Activated CD4-positive, alpha-beta T cell treated with anti-CD3 and anti-CD28 coated beads for 48 hours (primary cell): Measurements from ENCODE around the gene DPRX.

Source experiments
- DNase-seq: peaks from one replicate; pipeline ENCODE4 v3.0.0-alpha.2; 2020

The DPRX gene

GRCh38 chr19:53631949-53632407 is at the start of gene DPRX:
Gene DPRX, plus strand, starts transcription at chr19:53631999. Its CDS starts 108 bp downstream, at chr19:53632107.
- no peak for DNase-seq

GRCh38 chr19:53583181-53583580 is 48.6 kb upstream of the DPRX start:
- no peak for DNase-seq

GRCh38 chr19:53586277-53586691 is 45.5 kb upstream of the DPRX start:
- no peak for DNase-seq

- DNase-seq, result no peak
Observed at GRCh38 chr19:53594811-53595509, 36.8 kb upstream of the DPRX start.

- no peak for DNase-seq
Observed at GRCh38 chr19:53595510-53595867, 36.3 kb upstream of the DPRX start.

GRCh38 chr19:53596056-53596455 is 35.7 kb upstream of the DPRX start:
- no peak for DNase-seq

GRCh38 chr19:53597023-53597422 is 34.8 kb upstream of the DPRX start:
- no peak for DNase-seq

- DNase-seq, result no peak
Observed at GRCh38 chr19:53598361-53598760, 33.4 kb upstream of the DPRX start.

- DNase-seq, result no peak
Observed at GRCh38 chr19:53600217-53600616, 31.6 kb upstream of the DPRX start.

- DNase-seq, result no peak
Observed at GRCh38 chr19:53606031-53606430, 25.8 kb upstream of the DPRX start.

GRCh38 chr19:53608381-53608780 is 23.4 kb upstream of the DPRX start:
- no peak for DNase-seq

- DNase-seq, result no peak
Observed at GRCh38 chr19:53612762-53613526, 18.9 kb upstream of the DPRX start.

- no peak for DNase-seq
Observed at GRCh38 chr19:53621885-53622740, 9.7 kb upstream of the DPRX start.

- no peak for DNase-seq
Observed at GRCh38 chr19:53624771-53625545, 6.8 kb upstream of the DPRX start.

GRCh38 chr19:53626486-53626885 is 5.3 kb upstream of the DPRX start:
- no peak for DNase-seq

- DNase-seq, result no peak
Observed at GRCh38 chr19:53626976-53627375, 4.8 kb upstream of the DPRX start.

GRCh38 chr19:53634768-53635167 is 3.0 kb downstream of the DPRX start:
- DNase-seq, result no peak

- no peak for DNase-seq
Observed at GRCh38 chr19:53639471-53639870, 7.7 kb downstream of the DPRX start.

- no peak for DNase-seq
Observed at GRCh38 chr19:53642381-53643099, 10.7 kb downstream of the DPRX start.

- no peak for DNase-seq
Observed at GRCh38 chr19:53644061-53644816, 12.4 kb downstream of the DPRX start.

GRCh38 chr19:53646144-53646543 is 14.3 kb downstream of the DPRX start:
- no peak for DNase-seq
